Measurements from ENCODE around the gene LRRFIP1. TPM values are rescaled to one million over a fixed set of nuclear protein-coding genes. Genes with fewer than 3 reads are reported as not detected.

Gene LRRFIP1
- total and polyA plus RNA-seq, 2 donors (not counting 3 experiments of a cell fraction or from before 2014, with no cell fraction given) = 39.2 to 179 TPM

GRCh38 chr2:237640493-237640998 is 13.2 kb downstream of the LRRFIP1 start:
- no peaks in the 10 kb centered on the region for H3K9me1 ChIP-seq (replicated peaks; ENCODE audit: control insufficient read depth, extremely low read depth, insufficient read depth, low read length)
- no peaks in the 10 kb centered on the region for H3K4me1 ChIP-seq (ENCODE audit: control insufficient read depth, extremely low read depth, insufficient read depth, low read length)
- no peaks in the 10 kb centered on the region for H3K9me3 ChIP-seq (replicated peaks; ENCODE audit: control insufficient read depth, insufficient read depth, low read length)
- no peak overlapping the region for H3K9ac ChIP-seq (replicated peaks; ENCODE audit: extremely low read depth, insufficient read depth, low read length)
- H3K4me3 ChIP-seq (replicated peaks in 1 of 3; ENCODE audit: insufficient read depth in 1 of 3, low read depth in 1 of 3, low read length in 3 of 3) = no peak overlapping the region
- FAIRE-seq = no peak
- TF ChIP-seq POLR2A (IDR thresholded peaks at IDR 0.05; ENCODE audit: low read depth, low read length) (no peak), JUN (IDR thresholded peaks at IDR 0.05; ENCODE audit: borderline replicate concordance, insufficient read depth, insufficient read length, low read depth) (no peak), GATA2 (IDR thresholded peaks at IDR 0.05; ENCODE audit: insufficient read depth, insufficient read length, low read depth, low read length) (no peak), MAX (IDR thresholded peaks at IDR 0.05; ENCODE audit: insufficient read depth, insufficient read length) (no peak), POLR2AphosphoS5 (IDR thresholded peaks at IDR 0.05; ENCODE audit: insufficient read depth, low read depth, low read length) (no peak), FOS (IDR thresholded peaks at IDR 0.05; ENCODE audit: borderline replicate concordance, insufficient read depth, low read length) (no peak), CTCF (IDR thresholded peaks at IDR 0.05; ENCODE audit: extremely low read depth in 1 of 2, insufficient read depth in 1 of 2, low read depth in 1 of 2, low read length in 2 of 2) (no peak), MYC (IDR thresholded peaks at IDR 0.05; ENCODE audit: low read depth, low read length) (no peak), EZH2 (IDR thresholded peaks at IDR 0.05; ENCODE audit: borderline replicate concordance, low read depth, low read length, severe bottlenecking) (no peak)
- peaks cover 0 to 4% of the 10 kb centered on the region in 2 experiments for H3K36me3 ChIP-seq (ENCODE audit: control insufficient read depth in 2 of 2, extremely low read depth in 1 of 2, insufficient read depth in 2 of 2, low read length in 2 of 2)
- dilution Hi-C loops (cut with MboI; ENCODE audit: extremely low pct_ligation_motif_present, low sequenced_read_pairs) (no loop called here), intact Hi-C loops (cut with micrococcal nuclease) (no loop called here)
- ChIA-PET CTCF (no interaction called here), POLR2A (no interaction called here)
- DNase-seq (ENCODE audit: low read depth, low spot score) = no peak
- H3K27me3 ChIP-seq (ENCODE audit: control insufficient read depth in 2 of 2, insufficient read depth in 2 of 2, low read length in 2 of 2) = no peaks in the 10 kb centered on the region
- no peaks in the 10 kb centered on the region for H3K79me2 ChIP-seq (ENCODE audit: control insufficient read depth, insufficient read depth, low read length)
- H3K4me2 ChIP-seq (ENCODE audit: insufficient read depth, low read length) = no peak overlapping the region
- BruUV-seq (replicated peaks) = no TSS peak
- H3K27ac ChIP-seq (ENCODE audit: insufficient read depth, low read depth, low read length) = no peak overlapping the region
- H4K20me1 ChIP-seq (replicated peaks; ENCODE audit: control insufficient read depth, extremely low read depth, insufficient read depth, low read length) = no peaks in the 10 kb centered on the region
- no peak overlapping the region for H2AFZ ChIP-seq (ENCODE audit: low read depth, low read length)

Data from endothelial cell of umbilical vein (primary cell).